GM19035 (cell line): ENCODE results near the gene UGT1A4.

ENCODE experiments used
- ATAC-seq: cut with Tn5 transposase; IDR thresholded peaks from one replicate; pipeline ENCODE4 v1.9.1; 2021; ENCODE audit not compliant: unreplicated experiment

UGT1A4 gene

GRCh38 chr2:233779722-233780121, 61.2 kb downstream of the UGT1A4 start:
- no peak for ATAC-seq

GRCh38 chr2:233780771-233781170, 62.2 kb downstream of the UGT1A4 start:
- no peak for ATAC-seq

- no peak for ATAC-seq
Observed at GRCh38 chr2:233789554-233789953, 71.0 kb downstream of the UGT1A4 start.

GRCh38 chr2:233791151-233791882, 72.8 kb downstream of the UGT1A4 start:
- no peak for ATAC-seq

GRCh38 chr2:233791883-233792329, 73.4 kb downstream of the UGT1A4 start:
- no peak for ATAC-seq

- ATAC-seq = no peak
Observed at GRCh38 chr2:233792720-233793119, 74.2 kb downstream of the UGT1A4 start.

GRCh38 chr2:233793465-233794127, 75.1 kb downstream of the UGT1A4 start:
- ATAC-seq = no peak

- no peak for ATAC-seq
Observed at GRCh38 chr2:233794128-233794658, 75.7 kb downstream of the UGT1A4 start.

- no peak for ATAC-seq
Observed at GRCh38 chr2:233795735-233796171, 77.2 kb downstream of the UGT1A4 start.

GRCh38 chr2:233796254-233796653, 77.7 kb downstream of the UGT1A4 start:
- no peak for ATAC-seq

GRCh38 chr2:233798335-233799086, 80.0 kb downstream of the UGT1A4 start:
- no peak for ATAC-seq

- ATAC-seq = no peak
Observed at GRCh38 chr2:233799087-233799665, 80.6 kb downstream of the UGT1A4 start.

- no peak for ATAC-seq
Observed at GRCh38 chr2:233799716-233800115, 81.2 kb downstream of the UGT1A4 start.

- no peak for ATAC-seq
Observed at GRCh38 chr2:233800208-233800607, 81.7 kb downstream of the UGT1A4 start.

GRCh38 chr2:233801357-233802131, 83.0 kb downstream of the UGT1A4 start:
- ATAC-seq = no peak

GRCh38 chr2:233802132-233802815, 83.7 kb downstream of the UGT1A4 start:
- ATAC-seq = no peak

- ATAC-seq = no peak
Observed at GRCh38 chr2:233803292-233803911, 84.9 kb downstream of the UGT1A4 start.

- ATAC-seq = no peak
Observed at GRCh38 chr2:233803994-233804393, 85.5 kb downstream of the UGT1A4 start.

- no peak for ATAC-seq
Observed at GRCh38 chr2:233807215-233807865, 88.8 kb downstream of the UGT1A4 start.
